WTC11 (cell line): Measurements from ENCODE around the gene TMEM92. TPM values are rescaled to one million over a fixed set of nuclear protein-coding genes. Genes with fewer than 3 reads are reported as not detected.

Source experiments
- ATAC-seq: fragments of 200-7000 bp; cut with Tn5 transposase; 2 replicates; pipeline ENCODE4 v1.10.0; 2021; ENCODE audit warnings: mild to moderate bottlenecking, moderate library complexity
- CTCF ChIA-PET: fragments of 300-600 bp; sonication (Branson Sonifier 250); formaldehyde crosslinking; loops from one replicate; lab custom pipeline; 2021; ENCODE audit warnings: antibody characterized with exemption; lab: Charles Lee
- POLR2A ChIA-PET: fragments of 350-600 bp; sonication (Branson Sonifier 250); formaldehyde crosslinking; loops from one replicate; lab custom pipeline; 2021; ENCODE audit warnings: antibody characterized with exemption; lab: Charles Lee
- DNase-seq: peaks from one replicate; pipeline ENCODE4 v3.0.0; 2021; ENCODE audit warnings: low spot score
- H3K27ac Mint-ChIP-seq: 2 replicates; pipeline ENCODE4 v1.8.0; 2021; ENCODE audit warnings: mixed read lengths
- H3K27me3 Mint-ChIP-seq: 2 replicates; pipeline ENCODE4 v1.8.0; 2021; ENCODE audit warnings: low read depth, mild to moderate bottlenecking, moderate library complexity, mixed read lengths
- H3K36me3 Mint-ChIP-seq: 2 replicates; pipeline ENCODE4 v1.8.0; 2021; ENCODE audit warnings: mixed read lengths
- H3K4me1 Mint-ChIP-seq: 2 replicates; pipeline ENCODE4 v1.8.0; 2022; ENCODE audit warnings: mixed read lengths
- H3K4me3 Mint-ChIP-seq: 2 replicates; pipeline ENCODE4 v1.8.0; 2021; ENCODE audit warnings: mild to moderate bottlenecking, moderate library complexity, mixed read lengths
- H3K9me3 Mint-ChIP-seq: 2 replicates; pipeline ENCODE4 v1.8.0; 2021; ENCODE audit warnings: mixed read lengths
- ATF3 ChIP-seq: sonication (generic); formaldehyde crosslinking; conservative IDR thresholded peaks from 2 replicates; pipeline ENCODE4 v1.8.1; 2022; ENCODE audit warnings: mild to moderate bottlenecking, missing genetic modification reagents
- EMX1 ChIP-seq: fragments of 250-450 bp; sonication (Bioruptor Pico); IDR thresholded peaks from 2 replicates; pipeline ENCODE4 v1.8.0; 2021; ENCODE audit warnings: mild to moderate bottlenecking
- FOXK1 ChIP-seq: sonication (generic); formaldehyde crosslinking; IDR thresholded peaks from 2 replicates; pipeline ENCODE4 v1.8.0; 2022; ENCODE audit warnings: mild to moderate bottlenecking, moderate library complexity, missing genetic modification reagents
- FOXP4 ChIP-seq: sonication (generic); formaldehyde crosslinking; IDR thresholded peaks from 2 replicates; pipeline ENCODE4 v1.8.0; 2022; ENCODE audit warnings: mild to moderate bottlenecking, missing genetic modification reagents
- GABPB1 ChIP-seq: sonication (generic); formaldehyde crosslinking; IDR thresholded peaks from 2 replicates; pipeline ENCODE4 v1.8.1; 2023; ENCODE audit warnings: mild to moderate bottlenecking, missing genetic modification reagents
- PREB ChIP-seq: sonication (generic); formaldehyde crosslinking; IDR thresholded peaks from 2 replicates; pipeline ENCODE4 v1.8.1; 2022; ENCODE audit warnings: mild to moderate bottlenecking, missing genetic modification reagents, moderate library complexity, borderline replicate concordance
- SOX15 ChIP-seq: fragments of 250-450 bp; sonication (Bioruptor Pico); IDR thresholded peaks from 2 replicates; pipeline ENCODE4 v1.9.0; 2021; ENCODE audit warnings: mild to moderate bottlenecking
- SP1 ChIP-seq: sonication (generic); formaldehyde crosslinking; conservative IDR thresholded peaks from 2 replicates; pipeline ENCODE4 v1.8.1; 2022; ENCODE audit warnings: missing genetic modification reagents
- USF2 ChIP-seq: sonication (generic); formaldehyde crosslinking; IDR thresholded peaks from 2 replicates; pipeline ENCODE4 v1.8.1; 2023; ENCODE audit warnings: mild to moderate bottlenecking, missing genetic modification reagents, moderate library complexity
- ZBTB21 ChIP-seq: sonication (generic); formaldehyde crosslinking; IDR thresholded peaks from 2 replicates; pipeline ENCODE4 v1.8.1; 2023; ENCODE audit warnings: mild to moderate bottlenecking, missing genetic modification reagents, borderline replicate concordance
- ZNF425 ChIP-seq: fragments of 250-450 bp; sonication (Bioruptor Pico); conservative IDR thresholded peaks from 2 replicates; pipeline ENCODE4 v1.9.0; 2021; ENCODE audit warnings: mild to moderate bottlenecking
- ZNF512 ChIP-seq: sonication (generic); formaldehyde crosslinking; IDR thresholded peaks from 2 replicates; pipeline ENCODE4 v1.8.1; 2022; ENCODE audit warnings: missing genetic modification reagents, borderline replicate concordance
- total RNA-seq: library from RNA; stranded (reverse); gene quantifications from 3 replicates; pipeline ENCODE4 v1.2.3, GENCODE V29; 2021

Gene TMEM92
- total RNA-seq, 1 experiment from 2014 or later, result 9.8 TPM

GRCh38 chr17:50238601-50239280 is 35.5 kb upstream of the TMEM92 start:
- TF ChIP-seq ZBTB21 (CRISPR knock-in tag) (no peak), GABPB1 (no peak), PREB (CRISPR knock-in tag) (no peak), EMX1 (CRISPR knock-in tag) (no peak), ZNF425 (CRISPR knock-in tag) (no peak)
- Mint-ChIP-seq H3K36me3 (peaks cover 2% of the 10 kb centered on the region; the same call in 1 of the 2 replicates), H3K4me1 (no peaks in the 10 kb centered on the region), H3K9me3 (peaks cover 17% of the 10 kb centered on the region), H3K27ac (no peak overlapping the region), H3K4me3 (no peak overlapping the region), H3K27me3 (peaks cover 14% of the 10 kb centered on the region)
- DNase-seq (no peak), ATAC-seq (no peak)
- POLR2A ChIA-PET, result interaction anchor here (0.6 kb wide), 1 partner anchor 235 kb away, joined by 3 read pairs; no protein-coding TSS in a partner anchor
- CTCF ChIA-PET, result no interaction called here

- no peak overlapping the region for H3K4me3 Mint-ChIP-seq
- H3K27ac Mint-ChIP-seq, result no peak overlapping the region
- POLR2A ChIA-PET, result no interaction called here
- ATAC-seq (no peak), DNase-seq (no peak)
- 0 out of 2 replicates have a peak, but pooled peaks cover 7% of the 10 kb centered on the region for H3K9me3 Mint-ChIP-seq
- H3K36me3 Mint-ChIP-seq, result no peaks in the 10 kb centered on the region
- H3K4me1 Mint-ChIP-seq, result no peaks in the 10 kb centered on the region
- CTCF ChIA-PET, result interaction anchor here (0.8 kb wide), 1 partner anchor 27 kb away, joined by 4 read pairs; no protein-coding TSS in a partner anchor
- TF ChIP-seq SP1 (CRISPR knock-in tag) (no peak), ATF3 (CRISPR knock-in tag) (no peak), ZNF425 (CRISPR knock-in tag) (no peak)
- peaks cover 8% of the 10 kb centered on the region; the same call in 1 of the 2 replicates for H3K27me3 Mint-ChIP-seq
Measured at GRCh38 chr17:50239937-50240336, 34.3 kb upstream of the TMEM92 start.

GRCh38 chr17:50240851-50241250 is 33.4 kb upstream of the TMEM92 start:
- no peak for ATAC-seq
- Mint-ChIP-seq H3K27ac (no peak overlapping the region), H3K9me3 (no peaks in the 10 kb centered on the region), H3K4me3 (no peak overlapping the region), H3K36me3 (no peaks in the 10 kb centered on the region), H3K27me3 (peaks cover 8% of the 10 kb centered on the region; the same call in 1 of the 2 replicates), H3K4me1 (no peaks in the 10 kb centered on the region)
- ChIA-PET POLR2A (no interaction called here), CTCF (no interaction called here)
- no peak for DNase-seq
- TF ChIP-seq GABPB1 (no peak), FOXK1 (CRISPR knock-in tag) (no peak), SOX15 (no peak), FOXP4 (CRISPR knock-in tag) (no peak), USF2 (CRISPR knock-in tag) (no peak), ZNF512 (CRISPR knock-in tag) (no peak)
